ENCODE results near the gene CDSN. TPM values are rescaled to one million over a fixed set of nuclear protein-coding genes. Genes with fewer than 3 reads are reported as not detected.

CDSN gene
- total RNA-seq, 2 experiments from 2014 or later: not detected

GRCh38 chr6:31112478-31112877 is 7.8 kb downstream of the CDSN start, which contains the start of gene C6orf15:
Gene C6orf15, minus strand, starts transcription at chr6:31112575. Its CDS starts 20 bp downstream, at chr6:31112555.
- CTCF ChIA-PET: interaction anchor here (0.5 to 0.8 kb wide), 2 partner anchors 14 to 254 kb away, joined by 3 read pairs; no protein-coding TSS in a partner anchor
- intact Hi-C loops (cut with micrococcal nuclease): no loop called here
- Mint-ChIP-seq H3K4me3 (no peak within 1 kb of the TSS), H3K27ac (no peak within 1 kb of the TSS), H3K9me3 (no peaks in the 10 kb centered on the region), H3K27me3 (ENCODE audit: low read depth) (no peaks in the 10 kb centered on the region), H3K36me3 (ENCODE audit: low read depth) (no peaks in the 10 kb centered on the region), H3K4me1 (ENCODE audit: low read depth) (peaks cover 5% of the 10 kb centered on the region)
- no peak for DNase-seq

DNA sequence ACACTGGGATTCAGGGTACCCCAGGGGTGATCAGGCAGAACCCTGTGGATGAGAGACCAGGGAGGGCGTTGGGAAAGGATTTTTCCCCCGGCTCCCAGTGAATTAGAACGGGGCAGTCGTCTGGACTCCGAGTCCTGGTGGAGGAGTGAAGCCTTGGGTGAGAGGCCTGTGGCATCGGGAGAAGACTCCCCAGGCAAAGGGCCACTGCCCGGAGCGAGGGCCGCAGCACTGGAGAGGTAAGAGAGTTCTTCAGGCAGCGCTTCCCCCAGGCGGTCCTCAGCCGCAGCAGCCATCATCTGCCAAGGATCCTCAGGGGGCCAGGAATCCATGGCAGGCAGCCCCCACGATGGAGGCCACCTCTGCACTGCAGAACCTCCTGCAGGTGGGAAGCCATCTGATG is 8.5 kb downstream of the CDSN start:
- DNase-seq: no peak
- no peak overlapping the region for H3K4me3 Mint-ChIP-seq
- no peaks in the 10 kb centered on the region for H3K27me3 Mint-ChIP-seq (ENCODE audit: low read depth)
- H3K4me1 Mint-ChIP-seq (ENCODE audit: low read depth): peaks cover 5% of the 10 kb centered on the region
- CTCF ChIA-PET: interaction anchor here (0.5 to 0.7 kb wide), 2 partner anchors 15 to 44 kb away, joined by 3 read pairs; no protein-coding TSS in a partner anchor
- no peaks in the 10 kb centered on the region for H3K36me3 Mint-ChIP-seq (ENCODE audit: low read depth)
- no peak overlapping the region for H3K27ac Mint-ChIP-seq
- H3K9me3 Mint-ChIP-seq: no peaks in the 10 kb centered on the region
- intact Hi-C loops (cut with micrococcal nuclease): no loop called here

GRCh38 chr6:31110825-31111582 is 9.2 kb downstream of the CDSN start:
- no peak overlapping the region for H3K4me3 Mint-ChIP-seq
- no peak for DNase-seq
- no peak overlapping the region for H3K27ac Mint-ChIP-seq
- H3K9me3 Mint-ChIP-seq: no peaks in the 10 kb centered on the region
- intact Hi-C loops (cut with micrococcal nuclease): no loop called here
- CTCF ChIA-PET: interaction anchor here (0.7 to 1.1 kb wide), 2 partner anchors 16 to 45 kb away, joined by 3 read pairs; no protein-coding TSS in a partner anchor
- no peaks in the 10 kb centered on the region for H3K27me3 Mint-ChIP-seq (ENCODE audit: low read depth)
- H3K36me3 Mint-ChIP-seq (ENCODE audit: low read depth): no peaks in the 10 kb centered on the region
- peaks cover 5% of the 10 kb centered on the region for H3K4me1 Mint-ChIP-seq (ENCODE audit: low read depth)

- no peak for DNase-seq
- H3K4me1 Mint-ChIP-seq (ENCODE audit: low read depth): peaks cover 3% of the 10 kb centered on the region
- no peak overlapping the region for H3K4me3 Mint-ChIP-seq
- H3K27ac Mint-ChIP-seq: no peak overlapping the region
- H3K36me3 Mint-ChIP-seq (ENCODE audit: low read depth): no peaks in the 10 kb centered on the region
- no peaks in the 10 kb centered on the region for H3K27me3 Mint-ChIP-seq (ENCODE audit: low read depth)
- intact Hi-C loops (cut with micrococcal nuclease): no loop called here
- no peaks in the 10 kb centered on the region for H3K9me3 Mint-ChIP-seq
- CTCF ChIA-PET: no interaction called here
Measured at GRCh38 chr6:31107052-31107451, 13.2 kb downstream of the CDSN start.

- no peaks in the 10 kb centered on the region for H3K36me3 Mint-ChIP-seq (ENCODE audit: low read depth)
- H3K27me3 Mint-ChIP-seq (ENCODE audit: low read depth): no peaks in the 10 kb centered on the region
- DNase-seq: no peak
- CTCF ChIA-PET: interaction anchor here (1.1 kb wide), 1 partner anchor 23 kb away, joined by 3 read pairs; no protein-coding TSS in a partner anchor
- peaks cover 4% of the 10 kb centered on the region for H3K4me1 Mint-ChIP-seq (ENCODE audit: low read depth)
- no peak overlapping the region for H3K27ac Mint-ChIP-seq
- intact Hi-C loops (cut with micrococcal nuclease): no loop called here
- H3K4me3 Mint-ChIP-seq: no peak overlapping the region
- H3K9me3 Mint-ChIP-seq: no peaks in the 10 kb centered on the region
Measured at GRCh38 chr6:31103136-31103535, 17.1 kb downstream of the CDSN start.

- Mint-ChIP-seq H3K27ac (no peak overlapping the region), H3K4me3 (no peak overlapping the region), H3K36me3 (ENCODE audit: low read depth) (no peaks in the 10 kb centered on the region), H3K27me3 (ENCODE audit: low read depth) (no peaks in the 10 kb centered on the region), H3K9me3 (no peaks in the 10 kb centered on the region), H3K4me1 (ENCODE audit: low read depth) (peaks cover 39% of the 10 kb centered on the region)
- DNase-seq: no peak
- intact Hi-C loops (cut with micrococcal nuclease): no loop called here
- CTCF ChIA-PET: no interaction called here
Measured at GRCh38 chr6:31098449-31098938, 21.8 kb downstream of the CDSN start.

- Mint-ChIP-seq H3K9me3 (no peaks in the 10 kb centered on the region), H3K4me3 (no peak overlapping the region), H3K36me3 (ENCODE audit: low read depth) (no peaks in the 10 kb centered on the region), H3K4me1 (ENCODE audit: low read depth) (peaks cover 36% of the 10 kb centered on the region), H3K27me3 (ENCODE audit: low read depth) (no peaks in the 10 kb centered on the region), H3K27ac (no peak overlapping the region)
- no peak for DNase-seq
- intact Hi-C loops (cut with micrococcal nuclease): no loop called here
- CTCF ChIA-PET: interaction anchor here (0.7 kb wide), 1 partner anchor 11 kb away, joined by 3 read pairs; no protein-coding TSS in a partner anchor
Measured at GRCh38 chr6:31096656-31097055, 23.6 kb downstream of the CDSN start.

GRCh38 chr6:31096215-31096614 is 24.0 kb downstream of the CDSN start:
- Mint-ChIP-seq H3K27me3 (ENCODE audit: low read depth) (no peaks in the 10 kb centered on the region), H3K4me1 (ENCODE audit: low read depth) (peaks cover 36% of the 10 kb centered on the region), H3K9me3 (no peaks in the 10 kb centered on the region), H3K4me3 (no peak overlapping the region), H3K27ac (no peak overlapping the region), H3K36me3 (ENCODE audit: low read depth) (no peaks in the 10 kb centered on the region)
- CTCF ChIA-PET: no interaction called here
- intact Hi-C loops (cut with micrococcal nuclease): no loop called here
- DNase-seq: no peak

DNA sequence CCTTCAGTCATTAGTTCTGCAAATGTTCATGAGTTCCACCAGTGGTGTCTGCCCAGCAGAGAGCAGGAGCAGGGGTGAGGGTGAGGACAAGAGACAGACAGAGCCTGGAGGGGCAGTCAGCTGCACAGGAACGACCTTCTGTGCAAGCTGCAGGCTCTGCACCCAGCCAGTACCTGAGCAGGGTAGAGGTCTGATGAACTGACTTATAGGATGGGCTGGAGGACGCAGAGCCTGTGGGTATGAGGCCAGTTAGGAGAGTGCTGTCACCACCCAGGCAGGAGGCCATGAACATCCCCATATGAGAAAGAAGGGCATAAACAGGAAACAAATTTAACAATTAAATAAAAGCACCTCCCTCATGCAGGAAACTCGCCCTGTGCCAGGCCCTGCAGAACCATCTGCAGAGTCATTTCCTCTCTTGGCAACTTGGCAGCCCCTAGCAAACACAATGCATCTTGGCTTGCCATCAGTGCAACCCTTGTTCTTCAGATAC is 25.8 kb downstream of the CDSN start:
- Mint-ChIP-seq H3K4me1 (ENCODE audit: low read depth) (peaks cover 36% of the 10 kb centered on the region), H3K27me3 (ENCODE audit: low read depth) (no peaks in the 10 kb centered on the region), H3K9me3 (no peaks in the 10 kb centered on the region), H3K27ac (peak overlapping the region; percentile 81), H3K4me3 (no peak overlapping the region), H3K36me3 (ENCODE audit: low read depth) (no peaks in the 10 kb centered on the region)
- peak; percentile 75 for DNase-seq
- intact Hi-C loops (cut with micrococcal nuclease): no loop called here
- CTCF ChIA-PET: interaction anchor here (0.8 to 5.7 kb wide), 5 partner anchors 9 to 133 kb away, joined by 3 to 31 read pairs (median 3); no protein-coding TSS in a partner anchor

- CTCF ChIA-PET: interaction anchor here (0.7 to 5.7 kb wide), 3 partner anchors 13 to 52 kb away, joined by 3 to 31 read pairs (median 4); no protein-coding TSS in a partner anchor
- H3K27ac Mint-ChIP-seq: no peak overlapping the region
Measured at GRCh38 chr6:31092769-31093505, 27.3 kb downstream of the CDSN start.

GRCh38 chr6:31092238-31092637 is 28.0 kb downstream of the CDSN start:
- DNase-seq: no peak
- Mint-ChIP-seq H3K4me1 (ENCODE audit: low read depth) (peaks cover 34% of the 10 kb centered on the region), H3K36me3 (ENCODE audit: low read depth) (no peaks in the 10 kb centered on the region), H3K9me3 (no peaks in the 10 kb centered on the region), H3K27ac (no peak overlapping the region), H3K27me3 (ENCODE audit: low read depth) (no peaks in the 10 kb centered on the region), H3K4me3 (no peak overlapping the region)
- intact Hi-C loops (cut with micrococcal nuclease): no loop called here
- CTCF ChIA-PET: interaction anchor here (0.5 to 5.7 kb wide), 2 partner anchors 12 to 365 kb away, joined by 4 to 31 read pairs; no protein-coding TSS in a partner anchor

More at GRCh38 chr6:31092769-31093505, 27.3 kb downstream of the CDSN start:
- DNase-seq: no peak
- Mint-ChIP-seq H3K4me1 (ENCODE audit: low read depth) (peaks cover 35% of the 10 kb centered on the region), H3K36me3 (ENCODE audit: low read depth) (no peaks in the 10 kb centered on the region), H3K4me3 (no peak overlapping the region), H3K9me3 (no peaks in the 10 kb centered on the region), H3K27me3 (ENCODE audit: low read depth) (no peaks in the 10 kb centered on the region)
- intact Hi-C loops (cut with micrococcal nuclease): no loop called here

DNA sequence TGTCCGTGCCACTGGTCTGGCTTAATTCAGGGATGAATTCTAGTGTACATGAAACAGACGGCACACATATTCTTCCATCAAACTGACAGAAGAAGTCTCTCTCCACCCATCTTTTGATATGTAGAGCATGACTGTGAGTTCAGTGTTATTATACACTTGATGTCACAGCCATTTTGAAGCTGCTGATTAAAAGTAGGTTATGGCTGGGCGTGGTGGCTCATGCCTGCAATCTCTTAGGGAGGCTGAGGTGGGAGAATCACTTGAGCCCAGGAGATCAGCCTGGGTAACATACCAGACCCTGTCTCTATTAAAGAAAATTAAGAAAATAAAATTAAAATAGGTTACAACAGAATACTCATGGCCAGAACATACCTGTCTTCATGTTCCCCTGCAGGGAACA is 28.6 kb downstream of the CDSN start:
- Mint-ChIP-seq H3K4me3 (no peak overlapping the region), H3K4me1 (ENCODE audit: low read depth) (peaks cover 34% of the 10 kb centered on the region), H3K27ac (no peak overlapping the region), H3K9me3 (no peaks in the 10 kb centered on the region), H3K36me3 (ENCODE audit: low read depth) (no peaks in the 10 kb centered on the region), H3K27me3 (ENCODE audit: low read depth) (no peaks in the 10 kb centered on the region)
- CTCF ChIA-PET: interaction anchor here (0.5 to 5.7 kb wide), 2 partner anchors 12 to 365 kb away, joined by 4 to 31 read pairs; no protein-coding TSS in a partner anchor
- intact Hi-C loops (cut with micrococcal nuclease): no loop called here
- DNase-seq: no peak
